Measurements from ENCODE around the gene SPATS2.

SPATS2 gene

DNA sequence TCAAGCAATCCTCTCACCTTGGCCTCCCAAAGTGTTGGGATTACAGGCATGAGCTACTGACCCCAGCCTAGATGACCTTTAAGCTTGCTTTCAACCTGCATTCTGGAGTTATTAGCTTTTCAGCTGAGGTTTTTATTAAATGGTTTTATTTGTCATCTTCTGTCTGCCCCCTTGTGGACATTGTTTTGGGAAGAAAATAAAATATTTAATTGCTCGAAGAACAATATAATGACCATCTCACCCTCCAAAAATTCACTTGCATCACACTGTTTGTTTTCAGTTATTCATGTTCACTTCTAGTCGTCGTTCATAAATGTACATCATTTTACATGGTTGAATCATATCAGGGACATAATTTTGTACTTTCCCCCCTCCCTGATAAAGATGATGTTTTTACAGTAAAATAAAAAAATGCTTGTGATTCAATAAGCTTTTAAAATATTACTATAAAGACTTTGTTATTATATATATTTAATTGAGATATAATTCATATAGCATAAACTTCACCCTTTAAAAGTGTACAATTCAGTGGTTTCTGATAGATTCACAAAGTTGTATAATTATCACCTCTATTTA lies 10.1 kb upstream of the SPATS2 start:
- in situ Hi-C loops (cut with HindIII; ENCODE audit: low sequenced_read_pairs), result loop anchor here (25.0 kb wide), 1 partner anchor 155 kb away; no protein-coding TSS in a partner anchor
- H3K4me3 ChIP-seq (ENCODE audit: low read depth, low read length), result no peak overlapping the region
- peak; percentile 63 for DNase-seq (ENCODE audit: low read depth, low spot score)
- TF ChIP-seq CTCF (IDR thresholded peaks at IDR 0.05; ENCODE audit: low read depth, low read length), result peak; percentile 50

DNA sequence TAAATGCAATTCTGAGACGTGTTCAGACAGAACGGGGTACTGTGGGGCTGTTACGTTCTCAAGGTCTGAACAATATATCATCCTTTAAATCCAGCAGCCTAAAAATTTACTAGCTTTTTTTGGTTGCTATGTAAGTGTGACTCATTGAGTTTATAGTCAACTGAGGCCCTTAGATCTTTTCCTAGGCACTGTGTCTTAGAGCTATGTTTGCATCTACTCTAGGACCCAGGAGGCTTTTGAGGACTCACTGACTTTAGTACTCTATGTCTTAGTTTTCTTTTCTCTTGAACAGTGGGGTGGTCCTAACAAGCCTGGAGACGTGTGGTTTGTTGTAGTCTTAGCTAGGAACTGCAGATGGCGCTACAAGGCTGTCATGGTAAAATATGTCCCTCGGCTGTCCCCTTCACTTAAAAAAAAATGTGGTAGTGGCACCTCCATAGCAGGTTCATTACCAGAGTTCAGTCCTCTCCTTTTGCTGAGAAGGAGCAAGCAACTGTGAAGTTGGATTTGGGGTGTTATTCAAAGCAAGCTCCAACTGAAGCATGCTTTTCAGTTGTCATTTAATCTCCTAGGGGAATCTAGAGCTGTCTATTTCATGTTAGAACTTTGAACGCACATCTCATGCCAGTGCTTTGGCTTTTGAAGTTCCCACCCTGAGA lies 8.7 kb upstream of the SPATS2 start:
- in situ Hi-C loops (cut with HindIII; ENCODE audit: low sequenced_read_pairs), result loop anchor here (25.0 kb wide), 1 partner anchor 154 kb away; no protein-coding TSS in a partner anchor
- peak; percentile 81 for TF ChIP-seq CTCF (IDR thresholded peaks at IDR 0.05; ENCODE audit: low read depth, low read length)
- DNase-seq (ENCODE audit: low read depth, low spot score), result peak; percentile 73
- no peak overlapping the region for H3K4me3 ChIP-seq (ENCODE audit: low read depth, low read length)

- H3K4me3 ChIP-seq (ENCODE audit: low read depth, low read length), result no peak overlapping the region
- in situ Hi-C loops (cut with HindIII; ENCODE audit: low sequenced_read_pairs), result loop anchor here (25.0 kb wide), 1 partner anchor 153 kb away; no protein-coding TSS in a partner anchor
- TF ChIP-seq CTCF (IDR thresholded peaks at IDR 0.05; ENCODE audit: low read depth, low read length), result no peak
- no peak for DNase-seq (ENCODE audit: low read depth, low spot score)
Observed at GRCh38 chr12:49359671-49360070, 7.6 kb upstream of the SPATS2 start.

DNA sequence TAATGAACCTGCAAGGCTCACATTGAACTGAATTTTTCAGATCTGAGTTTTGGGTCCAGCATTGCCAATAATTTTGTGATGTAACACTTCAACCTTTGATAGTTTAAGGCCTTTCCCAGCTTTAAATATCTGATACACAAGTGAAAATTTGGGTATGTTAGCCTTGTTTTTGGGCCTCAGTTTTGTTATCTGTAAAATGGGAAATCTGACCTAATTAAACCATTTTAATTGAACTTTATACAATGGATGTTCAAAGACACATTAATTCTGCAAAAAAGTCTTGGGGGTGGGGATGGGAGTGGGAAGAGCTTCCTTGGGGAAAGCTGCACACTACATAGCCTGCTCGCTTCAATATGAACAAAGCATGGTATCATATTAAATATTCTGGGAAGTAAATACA lies 5.2 kb upstream of the SPATS2 start:
- no peak for TF ChIP-seq CTCF (IDR thresholded peaks at IDR 0.05; ENCODE audit: low read depth, low read length)
- DNase-seq (ENCODE audit: low read depth, low spot score), result no peak
- H3K4me3 ChIP-seq (ENCODE audit: low read depth, low read length), result no peak overlapping the region
- in situ Hi-C loops (cut with HindIII; ENCODE audit: low sequenced_read_pairs), result loop anchor here (25.0 kb wide), 1 partner anchor 150 kb away; no protein-coding TSS in a partner anchor

DNA sequence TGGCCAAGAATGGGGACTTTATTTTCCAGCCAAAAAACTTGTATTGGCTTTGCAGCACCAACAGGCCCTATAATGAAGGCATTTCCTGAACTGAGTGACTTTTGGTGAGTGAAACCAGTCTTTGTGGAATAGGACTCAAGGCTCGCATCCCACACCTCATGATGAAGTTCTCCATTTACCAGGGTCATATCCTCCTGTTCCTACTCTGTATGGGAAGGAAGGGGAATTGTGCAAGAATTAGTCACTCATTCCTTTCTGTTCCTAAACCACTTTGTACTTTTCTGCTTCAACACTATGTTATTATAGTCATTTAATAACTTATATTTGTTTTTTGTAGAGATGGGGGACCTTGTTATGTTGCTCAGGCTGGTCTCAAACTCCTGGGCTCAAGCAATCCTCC lies 2.3 kb upstream of the SPATS2 start:
- TF ChIP-seq CTCF (IDR thresholded peaks at IDR 0.05; ENCODE audit: low read depth, low read length), result no peak
- no peak overlapping the region for H3K4me3 ChIP-seq (ENCODE audit: low read depth, low read length)
- peak; percentile 75 for DNase-seq (ENCODE audit: low read depth, low spot score)
- in situ Hi-C loops (cut with HindIII; ENCODE audit: low sequenced_read_pairs), result loop anchor here (25.0 kb wide), 1 partner anchor 147 kb away; no protein-coding TSS in a partner anchor

- TF ChIP-seq CTCF (IDR thresholded peaks at IDR 0.05; ENCODE audit: low read depth, low read length), result no peak
- peak overlapping the region; percentile 7 for H3K4me3 ChIP-seq (ENCODE audit: low read depth, low read length)
- in situ Hi-C loops (cut with HindIII; ENCODE audit: low sequenced_read_pairs), result loop anchor here (25.0 kb wide), 1 partner anchor 147 kb away; no protein-coding TSS in a partner anchor
- peak; percentile 79 for DNase-seq (ENCODE audit: low read depth, low spot score)
Observed at GRCh38 chr12:49365542-49365941, 1.7 kb upstream of the SPATS2 start.

All from astrocyte of the spinal cord (primary cell).